GM12873 (cell line): ENCODE data around the gene TK1.

Source experiments
- CTCF ChIP-seq: IDR thresholded peaks from 2 replicates; pipeline ENCODE4 v1.5.1; 2012; ENCODE audit warnings: low read depth, mild to moderate bottlenecking, moderate library complexity, low read length, control low read depth; ENCODE audit not compliant: insufficient read depth; ENCODE audit errors: missing control alignments

TK1 gene

DNA sequence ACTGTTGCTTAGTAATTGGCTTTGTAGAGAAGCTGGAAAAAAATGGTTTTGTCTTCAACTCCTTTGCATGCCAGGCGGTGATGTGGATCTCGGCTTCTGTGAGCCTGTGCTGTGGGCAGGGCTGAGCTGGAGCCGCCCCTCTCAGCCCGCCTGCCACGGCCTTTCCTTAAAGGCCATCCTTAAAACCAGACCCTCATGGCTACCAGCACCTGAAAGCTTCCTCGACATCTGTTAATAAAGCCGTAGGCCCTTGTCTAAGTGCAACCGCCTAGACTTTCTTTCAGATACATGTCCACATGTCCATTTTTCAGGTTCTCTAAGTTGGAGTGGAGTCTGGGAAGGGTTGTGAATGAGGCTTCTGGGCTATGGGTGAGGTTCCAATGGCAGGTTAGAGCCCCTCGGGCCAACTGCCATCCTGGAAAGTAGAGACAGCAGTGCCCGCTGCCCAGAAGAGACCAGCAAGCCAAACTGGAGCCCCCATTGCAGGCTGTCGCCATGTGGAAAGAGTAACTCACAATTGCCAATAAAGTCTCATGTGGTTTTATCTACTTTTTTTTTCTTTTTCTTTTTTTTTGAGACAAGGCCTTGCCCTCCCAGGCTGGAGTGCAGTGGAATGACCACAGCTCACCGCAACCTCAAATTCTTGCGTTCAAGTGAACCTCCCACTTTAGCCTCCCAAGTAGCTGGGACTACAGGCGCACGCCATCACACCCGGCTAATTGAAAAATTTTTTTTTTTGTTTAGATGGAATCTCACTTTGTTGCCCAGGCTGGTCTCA lies 38.4 kb upstream of the TK1 start:
- TF ChIP-seq CTCF: no peak

GRCh38 chr17:78224231-78225087 lies 37.6 kb upstream of the TK1 start:
- TF ChIP-seq CTCF: no peak

- no peak for TF ChIP-seq CTCF
These were observed 36.9 kb upstream of the TK1 start for GRCh38 chr17:78223765-78224164.

DNA sequence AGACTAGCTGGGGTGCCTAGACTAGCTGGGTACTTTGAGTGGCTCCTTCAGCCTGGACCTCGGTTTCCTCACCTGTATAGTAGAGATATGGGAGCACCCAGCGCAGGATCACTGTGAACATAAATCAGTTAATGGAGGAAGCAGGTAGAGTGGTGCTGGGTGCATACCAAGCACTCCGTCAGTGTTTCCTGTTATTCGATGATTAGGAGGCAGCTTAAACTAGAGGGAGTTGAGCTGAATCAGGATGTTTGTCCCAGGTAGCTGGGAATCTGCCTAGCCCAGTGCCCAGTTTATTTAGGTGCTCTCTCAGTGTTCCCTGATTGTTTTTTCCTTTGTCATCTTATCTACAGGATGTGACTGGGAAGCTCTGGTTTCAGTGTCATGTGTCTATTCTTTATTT lies 36.2 kb upstream of the TK1 start:
- TF ChIP-seq CTCF: no peak

- no peak for TF ChIP-seq CTCF
These were observed 32.7 kb upstream of the TK1 start for GRCh38 chr17:78219396-78220150.

- TF ChIP-seq CTCF: no peak
These were observed 27.8 kb upstream of the TK1 start for GRCh38 chr17:78214706-78215061.
